HEK293 (cell line): ENCODE measurements around the gene SMYD2.

Experiments
- MYNN ChIP-seq: fragments of 450-650 bp; formaldehyde crosslinking; IDR thresholded peaks from 2 replicates; pipeline ENCODE4 v1.5.1; 2016; ENCODE audit warnings: missing biosample characterization, missing genetic modification characterization, borderline replicate concordance
- RBAK ChIP-seq: fragments of 450-650 bp; formaldehyde crosslinking; IDR thresholded peaks from 2 replicates; pipeline ENCODE4 v1.5.1; 2016; ENCODE audit warnings: missing biosample characterization, missing genetic modification characterization
- TCF7L2 ChIP-seq: IDR thresholded peaks from 2 replicates; pipeline ENCODE4 v1.6.1; 2011; ENCODE audit warnings: low read depth, mild to moderate bottlenecking, inconsistent platforms, low read length, moderate library complexity, borderline replicate concordance
- ZFHX2 ChIP-seq: fragments of 450-650 bp; formaldehyde crosslinking; conservative IDR thresholded peaks from 2 replicates; pipeline ENCODE4 v1.5.1; 2016; ENCODE audit warnings: missing biosample characterization, missing genetic modification characterization
- ZNF155 ChIP-seq: fragments of 450-650 bp; formaldehyde crosslinking; IDR thresholded peaks from 2 replicates; pipeline ENCODE4 v1.5.1; 2016; ENCODE audit warnings: missing biosample characterization, missing genetic modification characterization
- ZNF221 ChIP-seq: fragments of 450-650 bp; formaldehyde crosslinking; IDR thresholded peaks from 2 replicates; pipeline ENCODE4 v1.5.1; 2017; ENCODE audit warnings: missing biosample characterization, missing genetic modification characterization, borderline replicate concordance
- ZNF510 ChIP-seq: fragments of 450-650 bp; formaldehyde crosslinking; IDR thresholded peaks from 2 replicates; pipeline ENCODE4 v1.5.1; 2018; ENCODE audit warnings: mild to moderate bottlenecking, missing genetic modification characterization, missing biosample characterization; ENCODE audit not compliant: insufficient replicate concordance
- TF ChIP-seq, protein P1 (sequence below): fragments of 450-650 bp; formaldehyde crosslinking; conservative IDR thresholded peaks from 2 replicates; pipeline ENCODE4 v1.5.1; 2016; ENCODE audit warnings: low read depth, missing biosample characterization, missing genetic modification characterization
- TF ChIP-seq, protein P2 (sequence below): fragments of 450-650 bp; formaldehyde crosslinking; IDR thresholded peaks from 2 replicates; pipeline ENCODE4 v1.5.1; 2016; ENCODE audit warnings: missing biosample characterization, missing genetic modification characterization, borderline replicate concordance
- TF ChIP-seq, protein P3 (sequence below): fragments of 450-650 bp; formaldehyde crosslinking; IDR thresholded peaks from 2 replicates; pipeline ENCODE4 v1.5.1; 2016; ENCODE audit warnings: missing biosample characterization, missing genetic modification characterization

DNA sequence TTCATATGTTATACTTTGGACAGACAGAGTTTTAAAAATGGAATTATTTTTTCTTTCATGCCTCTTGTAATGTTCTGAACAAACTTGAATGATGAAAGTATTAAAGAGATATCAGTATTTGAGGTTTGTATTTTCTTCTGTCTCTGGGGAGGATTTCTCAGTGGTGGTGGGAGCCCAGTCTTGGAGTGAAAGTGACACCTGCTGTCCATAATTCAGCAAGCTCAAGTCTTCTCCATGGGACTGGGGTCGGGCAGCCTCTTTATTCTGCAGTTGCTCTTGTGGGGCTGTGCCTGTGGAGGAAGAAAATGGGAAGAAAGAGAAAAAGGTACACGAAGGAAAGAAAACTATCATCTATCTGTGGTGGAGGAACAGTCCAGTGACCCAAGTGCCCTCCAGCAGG is 56.1 kb downstream of the SMYD2 start:
- TF ChIP-seq ZNF155 (tag by site-specific recombination) (no peak), ZNF221 (no peak), MYNN (no peak), ZNF510 (no peak), ZFHX2 (no peak), RBAK (no peak), TCF7L2 (no peak)
- TF ChIP-seq, protein P1, sequence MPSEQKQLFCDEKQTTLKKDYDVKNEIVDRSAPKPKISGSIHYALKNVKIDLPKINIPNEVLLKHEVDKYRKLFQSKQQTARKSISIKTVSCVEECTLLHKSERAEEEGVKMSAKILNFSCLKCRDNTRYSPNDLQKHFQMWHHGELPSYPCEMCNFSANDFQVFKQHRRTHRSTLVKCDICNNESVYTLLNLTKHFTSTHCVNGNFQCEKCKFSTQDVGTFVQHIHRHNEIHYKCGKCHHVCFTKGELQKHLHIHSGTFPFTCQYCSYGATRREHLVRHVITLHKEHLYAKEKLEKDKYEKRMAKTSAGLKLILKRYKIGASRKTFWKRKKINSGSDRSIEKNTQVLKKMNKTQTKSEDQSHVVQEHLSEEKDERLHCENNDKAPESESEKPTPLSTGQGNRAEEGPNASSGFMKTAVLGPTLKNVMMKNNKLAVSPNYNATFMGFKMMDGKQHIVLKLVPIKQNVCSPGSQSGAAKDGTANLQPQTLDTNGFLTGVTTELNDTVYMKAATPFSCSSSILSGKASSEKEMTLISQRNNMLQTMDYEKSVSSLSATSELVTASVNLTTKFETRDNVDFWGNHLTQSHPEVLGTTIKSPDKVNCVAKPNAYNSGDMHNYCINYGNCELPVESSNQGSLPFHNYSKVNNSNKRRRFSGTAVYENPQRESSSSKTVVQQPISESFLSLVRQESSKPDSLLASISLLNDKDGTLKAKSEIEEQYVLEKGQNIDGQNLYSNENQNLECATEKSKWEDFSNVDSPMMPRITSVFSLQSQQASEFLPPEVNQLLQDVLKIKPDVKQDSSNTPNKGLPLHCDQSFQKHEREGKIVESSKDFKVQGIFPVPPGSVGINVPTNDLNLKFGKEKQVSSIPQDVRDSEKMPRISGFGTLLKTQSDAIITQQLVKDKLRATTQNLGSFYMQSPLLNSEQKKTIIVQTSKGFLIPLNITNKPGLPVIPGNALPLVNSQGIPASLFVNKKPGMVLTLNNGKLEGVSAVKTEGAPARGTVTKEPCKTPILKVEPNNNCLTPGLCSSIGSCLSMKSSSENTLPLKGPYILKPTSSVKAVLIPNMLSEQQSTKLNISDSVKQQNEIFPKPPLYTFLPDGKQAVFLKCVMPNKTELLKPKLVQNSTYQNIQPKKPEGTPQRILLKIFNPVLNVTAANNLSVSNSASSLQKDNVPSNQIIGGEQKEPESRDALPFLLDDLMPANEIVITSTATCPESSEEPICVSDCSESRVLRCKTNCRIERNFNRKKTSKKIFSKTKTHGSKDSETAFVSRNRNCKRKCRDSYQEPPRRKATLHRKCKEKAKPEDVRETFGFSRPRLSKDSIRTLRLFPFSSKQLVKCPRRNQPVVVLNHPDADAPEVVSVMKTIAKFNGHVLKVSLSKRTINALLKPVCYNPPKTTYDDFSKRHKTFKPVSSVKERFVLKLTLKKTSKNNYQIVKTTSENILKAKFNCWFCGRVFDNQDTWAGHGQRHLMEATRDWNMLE (tag by site-specific recombination), result no peak
- TF ChIP-seq, protein P2, sequence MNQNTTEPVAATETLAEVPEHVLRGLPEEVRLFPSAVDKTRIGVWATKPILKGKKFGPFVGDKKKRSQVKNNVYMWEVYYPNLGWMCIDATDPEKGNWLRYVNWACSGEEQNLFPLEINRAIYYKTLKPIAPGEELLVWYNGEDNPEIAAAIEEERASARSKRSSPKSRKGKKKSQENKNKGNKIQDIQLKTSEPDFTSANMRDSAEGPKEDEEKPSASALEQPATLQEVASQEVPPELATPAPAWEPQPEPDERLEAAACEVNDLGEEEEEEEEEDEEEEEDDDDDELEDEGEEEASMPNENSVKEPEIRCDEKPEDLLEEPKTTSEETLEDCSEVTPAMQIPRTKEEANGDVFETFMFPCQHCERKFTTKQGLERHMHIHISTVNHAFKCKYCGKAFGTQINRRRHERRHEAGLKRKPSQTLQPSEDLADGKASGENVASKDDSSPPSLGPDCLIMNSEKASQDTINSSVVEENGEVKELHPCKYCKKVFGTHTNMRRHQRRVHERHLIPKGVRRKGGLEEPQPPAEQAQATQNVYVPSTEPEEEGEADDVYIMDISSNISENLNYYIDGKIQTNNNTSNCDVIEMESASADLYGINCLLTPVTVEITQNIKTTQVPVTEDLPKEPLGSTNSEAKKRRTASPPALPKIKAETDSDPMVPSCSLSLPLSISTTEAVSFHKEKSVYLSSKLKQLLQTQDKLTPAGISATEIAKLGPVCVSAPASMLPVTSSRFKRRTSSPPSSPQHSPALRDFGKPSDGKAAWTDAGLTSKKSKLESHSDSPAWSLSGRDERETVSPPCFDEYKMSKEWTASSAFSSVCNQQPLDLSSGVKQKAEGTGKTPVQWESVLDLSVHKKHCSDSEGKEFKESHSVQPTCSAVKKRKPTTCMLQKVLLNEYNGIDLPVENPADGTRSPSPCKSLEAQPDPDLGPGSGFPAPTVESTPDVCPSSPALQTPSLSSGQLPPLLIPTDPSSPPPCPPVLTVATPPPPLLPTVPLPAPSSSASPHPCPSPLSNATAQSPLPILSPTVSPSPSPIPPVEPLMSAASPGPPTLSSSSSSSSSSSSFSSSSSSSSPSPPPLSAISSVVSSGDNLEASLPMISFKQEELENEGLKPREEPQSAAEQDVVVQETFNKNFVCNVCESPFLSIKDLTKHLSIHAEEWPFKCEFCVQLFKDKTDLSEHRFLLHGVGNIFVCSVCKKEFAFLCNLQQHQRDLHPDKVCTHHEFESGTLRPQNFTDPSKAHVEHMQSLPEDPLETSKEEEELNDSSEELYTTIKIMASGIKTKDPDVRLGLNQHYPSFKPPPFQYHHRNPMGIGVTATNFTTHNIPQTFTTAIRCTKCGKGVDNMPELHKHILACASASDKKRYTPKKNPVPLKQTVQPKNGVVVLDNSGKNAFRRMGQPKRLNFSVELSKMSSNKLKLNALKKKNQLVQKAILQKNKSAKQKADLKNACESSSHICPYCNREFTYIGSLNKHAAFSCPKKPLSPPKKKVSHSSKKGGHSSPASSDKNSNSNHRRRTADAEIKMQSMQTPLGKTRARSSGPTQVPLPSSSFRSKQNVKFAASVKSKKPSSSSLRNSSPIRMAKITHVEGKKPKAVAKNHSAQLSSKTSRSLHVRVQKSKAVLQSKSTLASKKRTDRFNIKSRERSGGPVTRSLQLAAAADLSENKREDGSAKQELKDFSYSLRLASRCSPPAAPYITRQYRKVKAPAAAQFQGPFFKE (tag by site-specific recombination), result no peak
- TF ChIP-seq, protein P3, sequence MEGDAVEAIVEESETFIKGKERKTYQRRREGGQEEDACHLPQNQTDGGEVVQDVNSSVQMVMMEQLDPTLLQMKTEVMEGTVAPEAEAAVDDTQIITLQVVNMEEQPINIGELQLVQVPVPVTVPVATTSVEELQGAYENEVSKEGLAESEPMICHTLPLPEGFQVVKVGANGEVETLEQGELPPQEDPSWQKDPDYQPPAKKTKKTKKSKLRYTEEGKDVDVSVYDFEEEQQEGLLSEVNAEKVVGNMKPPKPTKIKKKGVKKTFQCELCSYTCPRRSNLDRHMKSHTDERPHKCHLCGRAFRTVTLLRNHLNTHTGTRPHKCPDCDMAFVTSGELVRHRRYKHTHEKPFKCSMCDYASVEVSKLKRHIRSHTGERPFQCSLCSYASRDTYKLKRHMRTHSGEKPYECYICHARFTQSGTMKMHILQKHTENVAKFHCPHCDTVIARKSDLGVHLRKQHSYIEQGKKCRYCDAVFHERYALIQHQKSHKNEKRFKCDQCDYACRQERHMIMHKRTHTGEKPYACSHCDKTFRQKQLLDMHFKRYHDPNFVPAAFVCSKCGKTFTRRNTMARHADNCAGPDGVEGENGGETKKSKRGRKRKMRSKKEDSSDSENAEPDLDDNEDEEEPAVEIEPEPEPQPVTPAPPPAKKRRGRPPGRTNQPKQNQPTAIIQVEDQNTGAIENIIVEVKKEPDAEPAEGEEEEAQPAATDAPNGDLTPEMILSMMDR, result no peak
